ENCODE data around the gene MARS1. TPM values are rescaled to one million over a fixed set of nuclear protein-coding genes. Genes with fewer than 3 reads are reported as not detected.

MARS1 gene
- total RNA-seq, 1 donor from 2014 or later: 351 TPM

GRCh38 chr12:57477710-57478681 lies 9.9 kb upstream of the MARS1 start:
- TF ChIP-seq EZH2 (IDR thresholded peaks at IDR 0.05; ENCODE audit: insufficient read depth, low read length): no peak
- TF ChIP-seq, protein P1, sequence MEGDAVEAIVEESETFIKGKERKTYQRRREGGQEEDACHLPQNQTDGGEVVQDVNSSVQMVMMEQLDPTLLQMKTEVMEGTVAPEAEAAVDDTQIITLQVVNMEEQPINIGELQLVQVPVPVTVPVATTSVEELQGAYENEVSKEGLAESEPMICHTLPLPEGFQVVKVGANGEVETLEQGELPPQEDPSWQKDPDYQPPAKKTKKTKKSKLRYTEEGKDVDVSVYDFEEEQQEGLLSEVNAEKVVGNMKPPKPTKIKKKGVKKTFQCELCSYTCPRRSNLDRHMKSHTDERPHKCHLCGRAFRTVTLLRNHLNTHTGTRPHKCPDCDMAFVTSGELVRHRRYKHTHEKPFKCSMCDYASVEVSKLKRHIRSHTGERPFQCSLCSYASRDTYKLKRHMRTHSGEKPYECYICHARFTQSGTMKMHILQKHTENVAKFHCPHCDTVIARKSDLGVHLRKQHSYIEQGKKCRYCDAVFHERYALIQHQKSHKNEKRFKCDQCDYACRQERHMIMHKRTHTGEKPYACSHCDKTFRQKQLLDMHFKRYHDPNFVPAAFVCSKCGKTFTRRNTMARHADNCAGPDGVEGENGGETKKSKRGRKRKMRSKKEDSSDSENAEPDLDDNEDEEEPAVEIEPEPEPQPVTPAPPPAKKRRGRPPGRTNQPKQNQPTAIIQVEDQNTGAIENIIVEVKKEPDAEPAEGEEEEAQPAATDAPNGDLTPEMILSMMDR (IDR thresholded peaks at IDR 0.05; ENCODE audit: insufficient read depth, low read depth, low read length): no peak
- Histone ChIP-seq H3K4me3 (ENCODE audit: insufficient read depth, low read depth, low read length) (no peak overlapping the region), H3K27me3 (ENCODE audit: insufficient read depth, low read length) (peaks cover 45% of the 10 kb centered on the region), H3K36me3 (ENCODE audit: insufficient read depth, low read length) (no peaks in the 10 kb centered on the region), H3K9ac (ENCODE audit: low read length) (no peak overlapping the region), H3K27ac (ENCODE audit: low read depth, low read length) (no peak overlapping the region), H3K4me2 (ENCODE audit: low read length) (no peak overlapping the region), H4K20me1 (ENCODE audit: insufficient read depth, low read length) (no peaks in the 10 kb centered on the region), H3K79me2 (ENCODE audit: insufficient read depth, low read length) (no peaks in the 10 kb centered on the region), H3K4me1 (ENCODE audit: insufficient read depth, low read length) (peaks cover 9% of the 10 kb centered on the region), H2AFZ (ENCODE audit: low read depth, low read length) (no peak overlapping the region), H3K9me3 (ENCODE audit: insufficient read depth, low read depth, low read length) (no peaks in the 10 kb centered on the region)
- H3K4me3 Mint-ChIP-seq (ENCODE audit: unreplicated experiment): peak overlapping the region; percentile 64
- peaks cover 16% of the 10 kb centered on the region for H3K9me3 Mint-ChIP-seq (ENCODE audit: unreplicated experiment)
- FAIRE-seq: no peak
- peaks cover 24% of the 10 kb centered on the region for H3K4me1 Mint-ChIP-seq (ENCODE audit: low read depth, unreplicated experiment)
- DNase-seq (ENCODE audit: low read depth): peak; percentile 35
- H3K27ac Mint-ChIP-seq (ENCODE audit: unreplicated experiment): peak overlapping the region; percentile 20
- peaks cover 5% of the 10 kb centered on the region for H3K36me3 Mint-ChIP-seq (ENCODE audit: low read depth, unreplicated experiment)
- H3K27me3 Mint-ChIP-seq (ENCODE audit: low read depth, unreplicated experiment): peaks cover 48% of the 10 kb centered on the region

DNA sequence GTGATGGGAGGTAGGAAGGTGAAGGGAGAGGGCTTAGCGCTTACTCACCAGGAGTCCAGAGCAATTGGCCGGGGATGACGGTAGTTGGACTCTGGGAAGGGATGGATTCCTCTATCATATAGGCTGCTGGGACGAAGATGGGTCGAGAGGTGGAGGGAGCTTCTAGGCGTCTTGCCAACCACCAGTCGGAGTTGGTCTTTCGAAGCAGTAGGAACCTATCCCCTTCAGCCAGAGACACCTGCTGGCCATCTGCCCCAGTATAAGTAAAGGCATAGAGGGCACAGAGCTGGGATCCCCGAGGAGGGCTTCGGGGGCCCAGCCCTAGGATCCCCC lies 8.9 kb upstream of the MARS1 start:
- H3K36me3 Mint-ChIP-seq (ENCODE audit: low read depth, unreplicated experiment): peaks cover 5% of the 10 kb centered on the region
- Histone ChIP-seq H3K4me1 (ENCODE audit: insufficient read depth, low read length) (peaks cover 13% of the 10 kb centered on the region), H4K20me1 (ENCODE audit: insufficient read depth, low read length) (no peaks in the 10 kb centered on the region), H2AFZ (ENCODE audit: low read depth, low read length) (no peak overlapping the region), H3K9me3 (ENCODE audit: insufficient read depth, low read depth, low read length) (no peaks in the 10 kb centered on the region), H3K4me3 (ENCODE audit: insufficient read depth, low read depth, low read length) (no peak overlapping the region), H3K27ac (ENCODE audit: low read depth, low read length) (no peak overlapping the region), H3K36me3 (ENCODE audit: insufficient read depth, low read length) (no peaks in the 10 kb centered on the region), H3K9ac (ENCODE audit: low read length) (no peak overlapping the region), H3K4me2 (ENCODE audit: low read length) (no peak overlapping the region), H3K27me3 (ENCODE audit: insufficient read depth, low read length) (peaks cover 37% of the 10 kb centered on the region), H3K79me2 (ENCODE audit: insufficient read depth, low read length) (no peaks in the 10 kb centered on the region)
- peaks cover 31% of the 10 kb centered on the region for H3K4me1 Mint-ChIP-seq (ENCODE audit: low read depth, unreplicated experiment)
- peaks cover 12% of the 10 kb centered on the region for H3K9me3 Mint-ChIP-seq (ENCODE audit: unreplicated experiment)
- DNase-seq (ENCODE audit: low read depth) (no peak), FAIRE-seq (no peak)
- peaks cover 39% of the 10 kb centered on the region for H3K27me3 Mint-ChIP-seq (ENCODE audit: low read depth, unreplicated experiment)
- TF ChIP-seq, protein P1 (IDR thresholded peaks at IDR 0.05; ENCODE audit: insufficient read depth, low read depth, low read length): no peak
- TF ChIP-seq EZH2 (IDR thresholded peaks at IDR 0.05; ENCODE audit: insufficient read depth, low read length): no peak
- no peak overlapping the region for H3K4me3 Mint-ChIP-seq (ENCODE audit: unreplicated experiment)
- H3K27ac Mint-ChIP-seq (ENCODE audit: unreplicated experiment): no peak overlapping the region
